Inflammatory macrophage (primary cell): ENCODE data around the gene MYBBP1A.
A peak's percentile ranks its signal among the peaks of the same experiment; 100 is the strongest.

Experiments
- DNase-seq, 2 donors: peaks; one replicate each; pipeline ENCODE4 v3.0.0-alpha.2; 2020 to 2022

MYBBP1A gene

DNA sequence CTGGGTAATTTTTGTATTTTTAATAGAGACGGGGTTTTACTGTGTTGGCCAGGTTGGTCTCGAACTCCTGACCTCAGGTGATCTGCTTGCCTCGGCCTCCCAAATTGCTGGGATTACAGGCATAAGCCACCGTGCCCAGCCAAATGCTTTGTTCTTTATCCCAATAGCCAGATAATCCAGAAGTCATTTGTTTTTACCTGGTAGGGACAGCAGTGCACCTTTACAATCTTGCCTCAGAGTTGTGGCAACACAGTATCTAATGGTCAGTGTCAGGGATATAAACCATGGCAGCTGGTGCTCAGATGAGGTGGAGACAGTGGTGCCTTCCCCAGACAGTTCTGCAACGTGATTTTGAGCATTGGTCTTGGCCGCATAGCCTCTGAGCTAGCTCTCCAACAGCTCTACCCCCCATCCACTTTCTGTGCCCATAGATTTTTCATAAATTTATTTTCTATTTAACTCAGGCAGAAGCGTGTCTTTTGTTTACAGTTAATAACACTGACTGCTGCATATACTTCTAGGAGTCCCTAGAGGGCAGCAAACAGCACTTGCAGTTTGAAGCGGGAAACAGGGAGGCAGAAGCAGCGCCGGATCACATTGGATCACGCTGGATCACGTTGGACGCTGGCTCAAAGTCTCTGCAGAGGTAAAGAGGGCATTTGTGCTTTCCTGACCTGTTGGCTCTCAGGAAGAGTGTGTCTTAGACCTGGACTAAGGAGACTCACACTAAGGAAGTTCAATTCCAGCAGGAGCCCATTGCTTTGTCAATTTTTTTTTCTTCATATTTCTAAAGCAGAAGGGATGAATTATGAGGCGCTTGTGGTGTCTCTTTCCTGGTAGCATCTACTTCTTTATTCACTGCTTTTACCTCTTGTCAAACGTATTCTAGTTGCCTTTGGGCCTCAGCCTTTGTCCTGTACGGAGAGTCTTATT, 10.3 kb upstream of the MYBBP1A start:
- DNase-seq = peak; percentile 76 to 84

DNA sequence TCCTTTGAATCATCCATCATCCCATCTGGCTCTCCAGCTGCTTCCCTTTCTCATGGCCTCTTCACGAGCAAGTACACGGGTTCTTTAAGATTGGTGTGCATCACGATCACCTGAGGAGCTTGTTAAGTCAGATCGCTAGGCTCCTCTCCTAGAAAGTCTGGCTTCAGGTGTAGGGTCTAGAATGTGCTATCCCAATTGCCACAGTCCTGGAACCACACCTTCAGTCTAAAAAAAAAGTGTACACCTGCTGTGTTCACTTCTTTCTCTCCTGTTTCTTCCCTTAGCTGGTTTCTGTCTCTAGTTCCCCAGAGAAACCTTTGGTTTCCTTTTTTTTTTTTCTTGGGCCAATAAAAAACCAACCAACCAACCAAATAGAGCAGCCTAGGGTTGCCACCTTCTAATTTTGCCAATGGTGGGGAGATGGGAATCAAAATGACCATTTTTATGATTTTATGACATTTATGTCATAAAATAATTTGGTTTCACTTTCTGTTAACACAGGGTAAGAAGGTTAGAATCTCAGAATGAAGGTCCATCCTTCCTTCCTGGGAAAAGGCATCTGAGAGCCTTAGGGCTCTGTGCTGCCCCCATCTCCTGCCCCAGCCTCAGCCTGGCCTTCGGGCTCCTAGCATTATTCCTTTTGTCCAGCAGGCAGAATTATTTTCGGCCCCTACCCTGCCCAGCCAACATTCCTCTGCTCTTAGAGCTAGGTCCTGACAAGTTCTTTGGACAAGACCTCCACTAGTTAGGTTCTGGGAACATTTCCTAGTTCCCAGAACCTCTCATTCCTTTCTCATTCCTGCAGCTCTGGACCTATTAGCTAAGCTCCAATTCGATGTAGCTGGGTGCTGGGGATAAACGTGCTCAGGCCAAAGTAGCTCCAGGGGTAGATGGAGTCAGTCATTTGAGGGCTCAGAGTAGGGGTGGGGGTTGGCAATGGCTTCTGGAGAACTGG, 7.1 kb upstream of the MYBBP1A start:
- no peak for DNase-seq

DNA sequence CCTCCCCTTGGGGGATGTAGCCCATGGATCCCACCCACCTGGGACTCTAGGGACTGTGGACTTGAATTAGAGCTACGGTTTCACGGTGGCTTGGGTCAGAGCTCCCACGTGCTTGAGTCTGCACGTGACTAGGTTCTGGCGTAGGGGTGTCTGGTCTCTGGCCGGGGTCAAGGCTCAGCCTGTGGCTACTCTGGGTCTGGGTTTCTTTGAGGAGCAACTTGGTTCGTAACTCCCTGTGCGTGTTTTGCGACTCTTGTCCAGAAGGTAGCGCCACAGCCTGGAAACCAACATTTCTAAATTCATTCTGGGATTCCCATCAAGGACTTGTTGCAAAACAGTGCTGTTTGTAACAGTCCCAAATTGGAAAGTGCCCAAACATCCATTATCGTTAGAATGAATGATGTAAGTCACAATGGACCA, 5.7 kb upstream of the MYBBP1A start:
- DNase-seq = no peak

DNA sequence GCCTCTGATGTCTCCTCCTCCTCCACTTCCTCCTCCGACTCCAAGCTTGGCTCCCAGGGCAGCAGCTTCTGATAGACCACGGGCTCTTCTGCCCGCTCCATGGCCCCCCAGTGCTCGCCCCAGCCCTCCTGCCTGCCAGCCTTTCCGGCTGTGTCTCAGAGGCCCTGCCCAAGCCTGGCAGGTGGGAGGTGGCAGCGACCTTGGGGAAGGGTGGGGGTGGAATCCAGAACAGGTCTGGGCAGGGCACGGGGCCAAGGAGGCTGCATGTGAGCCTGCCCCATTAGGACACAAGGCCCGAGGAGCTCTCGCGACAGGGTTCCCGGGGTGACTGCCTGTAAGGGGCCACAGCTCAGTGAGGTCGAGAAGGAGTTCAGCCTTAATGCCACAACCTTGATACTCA, 5.2 kb upstream of the MYBBP1A start, which contains the start of gene GGT6:
Gene GGT6 (minus strand): TSS at position 157 of the 400 bp plus-strand sequence. CDS start 56 bp downstream, at position 101.
- DNase-seq = no peak

DNA sequence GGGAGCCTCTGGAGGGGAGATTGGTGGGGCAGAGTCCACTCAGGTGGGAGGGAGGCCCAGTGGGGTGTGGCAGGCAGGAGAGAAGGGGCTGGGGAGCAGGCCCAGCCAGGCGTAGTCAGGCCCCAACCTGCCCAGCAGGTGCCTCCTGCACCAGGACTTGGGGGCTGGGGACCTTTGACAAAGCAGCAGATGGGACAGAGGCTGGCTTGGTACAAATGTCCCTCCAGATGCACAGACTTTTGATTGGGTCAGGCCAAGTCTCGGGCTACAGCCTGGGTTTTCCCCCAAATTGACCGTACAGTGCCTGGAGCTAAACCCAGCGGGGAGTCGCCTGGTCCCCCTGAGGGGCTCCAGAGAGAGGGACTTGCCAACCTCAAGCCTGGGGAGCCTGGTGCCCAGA, 4.8 kb upstream of the MYBBP1A start:
- DNase-seq = no peak

DNA sequence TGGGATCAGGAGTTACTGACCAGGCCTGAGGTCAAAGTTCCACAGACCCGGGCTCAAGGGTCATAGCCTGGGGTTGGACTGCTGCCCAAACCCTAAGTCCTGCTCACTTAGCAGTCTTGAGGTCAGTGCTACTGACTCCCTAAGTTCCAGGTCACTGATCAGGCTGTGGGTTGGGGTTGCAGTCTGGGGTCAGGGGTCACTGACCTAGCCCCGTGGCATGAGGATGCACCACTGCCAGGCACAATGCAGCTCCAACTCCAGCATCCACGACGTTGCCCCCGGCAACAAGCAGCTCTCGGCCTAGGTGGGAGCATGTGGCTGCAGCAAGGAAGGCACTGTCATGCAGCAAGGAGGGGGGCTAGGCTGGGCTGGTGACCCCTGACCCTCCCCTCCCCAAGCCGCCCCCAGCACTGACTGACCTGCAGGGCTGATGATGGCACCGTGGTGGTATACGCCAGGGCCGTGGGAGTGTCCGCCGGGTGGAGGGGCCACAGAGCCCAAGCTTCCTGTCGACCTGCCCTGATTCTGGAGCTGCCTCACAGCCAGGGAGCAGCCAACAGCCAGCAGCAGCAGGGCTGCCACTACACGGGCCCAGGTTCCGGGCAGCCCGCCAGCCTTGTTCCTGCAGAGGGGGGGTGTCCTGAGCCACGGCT, 4.1 kb upstream of the MYBBP1A start:
- no peak for DNase-seq

DNA sequence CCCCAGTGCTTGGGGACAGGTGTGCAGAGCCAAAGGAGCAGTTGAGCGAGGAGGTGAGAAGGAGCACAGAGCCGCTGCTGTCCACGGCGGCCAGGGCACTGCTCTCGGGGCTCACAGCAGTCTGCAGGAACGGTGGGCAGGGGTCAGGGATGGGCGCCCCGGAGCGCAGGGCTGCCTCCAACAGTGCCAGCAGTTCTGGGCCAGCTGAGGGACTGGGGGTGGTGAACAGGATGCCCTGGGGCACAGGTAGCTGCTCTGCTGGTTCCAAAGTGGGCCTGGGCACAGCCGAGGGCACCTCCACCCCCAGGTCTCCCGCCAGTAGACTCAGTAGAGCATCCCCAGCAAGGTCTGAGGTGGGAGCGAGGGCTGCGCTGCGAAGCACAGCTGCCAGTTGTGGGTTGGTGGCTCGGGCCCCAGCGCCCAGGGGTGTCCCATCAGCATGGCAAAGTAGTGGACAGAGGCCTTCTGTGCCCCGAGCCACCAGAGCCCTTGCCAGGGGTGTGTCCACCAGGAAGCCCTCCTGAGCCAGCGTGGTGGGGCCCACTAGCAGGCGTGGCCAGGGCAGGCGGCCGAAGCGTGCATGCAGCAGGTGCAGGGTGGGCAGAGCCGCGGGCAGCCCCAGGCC, 3.3 kb upstream of the MYBBP1A start:
- no peak for DNase-seq

DNA sequence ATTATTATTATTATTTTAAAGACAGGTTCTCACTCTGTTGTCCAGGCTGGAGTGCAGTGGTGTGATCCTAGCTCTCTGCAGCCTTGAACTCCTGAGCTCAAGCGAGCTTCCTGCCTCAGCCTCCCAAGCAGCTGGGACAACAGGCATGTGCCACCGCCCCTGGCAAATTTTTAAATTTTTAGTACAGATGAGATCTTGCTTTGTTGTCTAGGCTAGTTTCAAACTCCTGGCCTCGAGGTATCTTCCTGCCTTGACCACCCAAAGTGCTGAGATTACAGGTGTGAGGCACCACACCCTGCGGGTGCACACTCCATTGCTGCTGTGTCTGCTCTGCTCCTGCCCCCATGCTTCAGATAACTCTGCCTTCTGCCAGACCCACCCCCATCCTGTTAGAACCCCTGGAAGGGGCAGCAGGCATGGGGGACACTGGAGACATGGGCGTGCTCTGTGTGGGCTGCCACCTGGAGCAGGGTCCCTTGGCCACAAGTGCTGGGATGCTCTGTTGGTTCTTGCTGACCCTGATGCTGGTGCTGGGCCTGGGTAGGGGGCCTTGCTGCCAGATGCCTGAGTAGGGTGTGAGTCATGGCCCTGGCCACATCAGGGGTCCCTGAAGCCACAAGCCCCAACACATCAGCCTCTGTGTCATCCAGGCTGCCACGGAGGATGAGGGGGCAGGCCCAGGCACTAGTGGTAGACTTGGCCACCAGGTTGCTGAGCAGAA, 2.6 kb upstream of the MYBBP1A start:
- DNase-seq = no peak

DNA sequence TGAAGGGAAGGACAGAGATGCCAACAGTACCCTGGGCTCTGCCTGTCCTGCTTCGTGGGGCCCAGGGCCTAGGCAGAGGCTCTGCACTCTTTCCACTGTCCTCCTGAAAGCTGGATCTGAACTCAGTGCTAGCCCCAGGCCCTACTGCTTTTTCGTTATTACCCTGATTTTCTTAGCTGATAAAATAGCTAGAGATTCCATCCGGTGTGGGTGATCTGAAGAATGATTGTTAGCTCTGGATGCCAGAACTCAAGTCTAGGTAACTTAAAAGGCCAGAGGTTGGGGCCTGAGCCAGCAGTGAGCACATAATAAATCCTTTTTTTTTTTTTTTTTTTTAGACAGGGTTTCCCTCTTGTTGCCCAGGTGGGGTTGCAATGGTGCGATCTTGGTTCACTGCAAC, 1.8 kb upstream of the MYBBP1A start:
- no peak for DNase-seq

DNA sequence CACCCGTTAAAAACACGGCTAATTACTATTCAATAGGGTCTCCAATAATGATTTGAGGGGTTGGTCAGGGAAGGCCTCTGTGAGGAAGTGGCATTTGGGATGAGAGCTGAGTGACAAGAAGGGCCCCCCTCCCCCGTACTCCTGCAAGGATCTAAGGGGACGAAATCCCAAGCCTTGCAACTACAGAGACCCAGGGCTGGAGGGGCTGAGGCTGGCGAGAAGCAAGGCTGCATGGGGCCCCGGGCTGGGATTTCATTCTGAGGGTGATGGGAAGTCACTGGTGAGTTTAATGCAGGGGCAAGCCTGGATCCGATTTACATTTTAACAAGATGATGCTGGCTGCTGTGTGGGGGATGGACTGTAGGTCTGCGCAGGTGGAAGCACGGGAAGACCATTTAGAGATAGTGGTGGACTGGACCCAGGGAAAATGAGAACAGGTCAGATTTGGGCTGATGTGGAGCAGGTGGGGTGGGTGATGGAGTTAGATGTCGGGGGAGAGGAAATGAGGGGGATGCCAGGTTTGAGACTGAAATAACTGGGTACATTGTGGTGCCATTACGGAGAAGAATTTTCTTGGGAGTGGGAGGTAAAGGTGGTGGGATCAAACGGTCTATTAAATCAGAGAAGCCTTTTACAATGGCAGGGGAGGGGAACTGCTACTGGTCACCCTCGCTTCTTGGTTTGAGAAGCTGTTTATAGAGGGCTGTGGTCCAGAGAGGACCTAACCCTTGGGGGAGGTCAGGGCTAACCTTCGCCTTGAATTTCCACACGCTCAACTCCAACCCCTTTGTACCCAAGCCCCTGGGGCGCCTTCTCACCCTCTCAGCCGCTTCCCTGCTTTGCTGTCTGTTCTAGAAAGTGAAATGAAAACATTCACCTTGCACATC, 932 bp upstream of the MYBBP1A start:
- no peak for DNase-seq

DNA sequence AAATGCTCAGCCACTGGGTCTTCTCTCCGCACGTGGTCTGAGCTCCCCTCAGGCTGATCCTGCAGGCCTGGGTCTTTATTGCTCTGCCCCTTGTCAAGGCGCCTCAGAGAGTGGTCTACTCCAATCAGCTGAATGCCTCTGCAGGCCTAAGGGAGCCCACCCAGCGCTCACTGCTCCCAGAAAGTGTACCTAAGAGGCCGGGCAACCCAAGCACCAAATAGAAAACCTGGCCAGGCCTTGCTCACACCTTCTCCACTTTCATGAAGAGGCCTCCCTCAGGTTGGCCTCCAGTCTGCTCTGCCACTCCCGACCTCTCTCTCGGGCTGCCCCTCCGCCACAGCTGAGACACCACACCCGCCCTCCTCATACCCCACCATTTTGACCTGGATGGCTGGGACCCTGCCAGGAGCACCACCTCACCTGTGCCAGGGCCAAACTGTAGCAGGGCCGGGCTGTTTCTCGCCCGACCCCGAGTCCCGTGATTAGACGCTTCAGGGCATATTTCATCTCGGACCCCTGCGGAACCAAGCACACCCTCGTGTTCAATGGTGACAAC, 665 bp downstream of the MYBBP1A start:
- DNase-seq = no peak

DNA sequence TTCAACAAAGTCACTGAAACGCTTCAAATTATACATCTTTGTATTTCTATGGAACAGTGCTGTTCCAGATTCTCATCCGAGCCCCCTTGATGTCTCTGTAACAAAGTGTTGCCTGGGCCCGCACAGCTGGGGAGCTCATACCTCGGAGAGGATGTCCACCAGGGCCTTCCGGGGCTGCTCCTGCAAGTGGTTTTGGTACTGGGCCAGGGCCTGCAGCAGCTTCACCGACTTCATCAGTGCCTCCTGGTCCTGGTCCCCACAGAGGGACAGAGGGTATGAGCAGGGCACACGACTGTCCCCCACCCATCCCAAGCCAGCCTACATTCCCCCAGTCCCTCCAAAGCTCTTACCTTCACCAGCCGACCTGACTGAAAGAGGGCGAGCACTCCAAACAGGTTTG, 1.5 kb downstream of the MYBBP1A start:
- no peak for DNase-seq

DNA sequence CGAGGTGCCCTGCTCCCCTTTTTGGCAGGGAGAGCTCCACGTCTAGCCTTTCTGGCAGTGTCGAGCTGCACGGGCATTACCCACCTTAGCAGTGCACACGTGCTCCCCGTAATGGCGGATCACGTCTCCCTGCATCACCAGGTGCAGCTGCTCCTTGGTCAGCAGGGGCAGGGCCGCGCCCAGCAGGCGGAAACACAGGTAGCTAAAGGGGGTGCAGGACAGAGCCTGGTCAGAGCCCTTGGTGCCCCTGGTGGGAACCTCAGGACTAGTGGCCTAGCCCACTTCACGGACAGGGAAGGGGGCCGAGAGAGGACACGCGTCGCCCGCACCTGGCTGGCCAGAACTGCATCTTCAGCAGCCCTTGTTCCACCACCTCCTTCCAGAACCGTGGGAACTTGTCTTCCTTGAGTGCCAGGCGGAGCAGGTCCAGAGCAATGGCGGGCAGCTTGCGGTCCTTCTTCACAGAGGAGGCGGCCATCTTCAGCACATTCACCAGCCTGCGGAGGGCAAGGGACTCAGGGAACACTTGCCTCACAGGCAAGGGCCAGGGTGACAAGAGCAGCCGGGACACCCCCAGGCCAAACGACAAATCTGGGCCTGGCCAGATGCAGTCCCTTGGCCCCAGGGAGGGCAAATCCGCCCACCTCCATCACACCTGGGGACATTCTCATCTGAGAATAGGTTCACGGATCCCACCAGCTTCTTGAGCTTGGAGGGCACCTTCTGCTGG, 3.2 kb downstream of the MYBBP1A start:
- no peak for DNase-seq

DNA sequence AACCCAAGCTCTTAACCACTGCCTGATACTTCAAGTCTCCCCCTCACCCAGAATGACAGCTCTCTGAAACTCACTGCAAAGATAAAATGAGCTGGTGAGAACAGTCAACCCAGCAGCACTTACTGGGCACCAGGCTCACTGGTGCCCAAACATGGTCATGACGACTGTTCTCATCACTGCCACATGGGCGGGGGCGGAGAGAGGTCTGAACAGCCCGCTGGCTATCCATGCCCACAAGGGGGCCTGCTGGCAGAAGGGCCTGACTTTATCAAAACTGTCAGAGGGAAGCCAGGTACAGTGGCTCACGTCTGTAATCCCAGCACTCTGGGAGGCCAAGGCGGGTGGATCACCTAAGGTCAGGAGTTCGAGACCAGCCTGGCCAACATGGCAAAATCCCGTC, 4.0 kb downstream of the MYBBP1A start:
- peak in 1 of 2 donors; percentile 8 for DNase-seq

DNA sequence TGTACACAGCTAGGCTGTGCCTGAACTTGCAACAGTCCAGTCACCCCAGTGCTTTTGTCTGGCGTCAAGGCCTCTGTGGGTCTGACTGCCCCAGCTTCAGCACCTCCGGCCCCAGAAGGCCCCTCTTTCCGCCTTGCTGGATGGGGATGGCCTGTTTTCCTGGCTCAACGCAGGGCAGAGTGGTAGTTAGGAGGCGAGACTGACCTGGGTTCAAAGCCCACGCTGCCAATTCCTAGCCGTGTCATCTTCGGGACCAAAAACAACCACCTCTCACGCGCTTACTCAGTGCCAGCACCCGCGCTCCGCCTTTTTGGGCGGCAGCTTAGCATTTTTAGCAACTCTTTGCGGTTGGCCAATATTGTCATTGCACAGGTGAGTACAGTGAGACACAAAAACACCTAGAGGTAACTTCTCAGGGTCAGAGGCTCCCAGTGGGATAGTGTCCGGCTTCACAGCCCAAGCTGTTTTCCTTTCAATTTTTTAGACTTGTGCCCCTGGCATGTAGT, 4.6 kb downstream of the MYBBP1A start:
- no peak for DNase-seq

DNA sequence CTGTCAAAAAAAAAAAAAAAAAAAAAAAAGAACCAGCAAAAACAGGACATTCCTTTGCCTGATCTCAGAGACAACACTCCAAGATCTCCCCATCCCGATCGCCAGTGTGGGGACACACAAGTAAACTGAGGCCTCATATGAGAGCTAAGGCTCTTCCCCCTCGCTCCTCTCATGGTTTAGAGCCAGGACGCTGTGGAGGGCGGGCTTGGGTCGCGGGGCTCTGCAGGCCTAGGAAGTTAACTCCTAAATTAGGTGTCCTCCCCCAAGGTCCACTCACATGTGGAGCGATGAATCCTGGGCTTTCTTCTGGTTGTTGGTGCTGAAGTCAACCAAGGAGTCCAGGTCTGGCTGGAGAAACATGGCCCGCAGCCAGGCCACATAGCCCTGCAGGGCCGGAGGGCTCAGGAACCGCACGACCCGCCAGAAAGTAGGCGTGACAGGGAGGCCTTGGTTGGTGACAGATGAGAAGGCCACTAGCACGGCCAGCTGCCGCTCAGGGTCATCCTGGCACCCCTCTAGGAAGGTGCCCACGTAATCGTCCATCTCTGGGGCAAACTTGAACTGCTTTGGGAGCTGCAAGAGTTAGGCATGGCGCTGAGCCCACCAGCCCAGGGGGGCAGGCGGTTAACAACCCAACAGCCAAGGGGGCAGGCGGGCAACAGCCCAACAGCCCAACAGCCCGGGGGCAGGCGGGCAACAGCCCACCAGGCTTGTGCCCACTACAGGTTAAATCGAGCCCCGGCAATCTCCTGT, 5.2 kb downstream of the MYBBP1A start:
- no peak for DNase-seq

DNA sequence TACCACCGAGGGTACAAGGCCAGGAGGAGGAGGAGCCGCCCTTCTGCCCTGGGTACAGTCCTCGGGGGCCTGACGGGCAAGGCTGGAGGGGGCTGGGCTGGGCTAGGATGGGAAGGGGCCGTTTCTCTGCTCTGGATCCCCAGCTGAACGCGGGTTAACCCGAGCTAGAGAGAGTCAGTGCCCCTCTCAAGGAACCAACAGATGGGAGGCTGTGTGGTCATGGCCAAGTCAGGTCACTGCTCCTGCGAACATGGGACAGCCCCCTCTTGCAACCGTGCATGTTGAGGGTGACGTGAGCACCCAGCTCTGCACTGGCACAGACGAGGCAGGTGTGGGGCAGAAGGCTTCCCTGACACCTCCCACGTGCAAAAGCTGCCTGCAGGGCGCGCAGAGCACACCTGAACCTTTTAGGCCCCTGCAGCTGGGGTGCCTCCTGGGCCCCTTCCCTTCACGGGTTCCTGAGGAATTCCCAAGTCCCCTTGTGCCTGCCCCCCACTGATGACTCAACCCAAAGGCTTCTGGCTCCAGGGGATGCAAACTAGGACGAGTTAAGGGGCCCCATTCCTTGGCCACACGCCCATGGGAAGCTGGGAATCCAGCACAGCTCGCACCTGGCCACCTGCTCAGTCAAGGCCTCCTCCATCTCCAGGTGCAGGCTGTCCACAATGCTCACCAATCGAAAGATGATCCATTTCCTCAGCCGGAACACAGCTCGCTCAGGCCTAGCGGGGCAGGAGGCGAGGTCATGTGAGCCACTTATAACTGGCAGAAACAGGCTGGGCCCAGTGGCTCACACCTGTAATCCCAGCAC, 6.3 kb downstream of the MYBBP1A start:
- DNase-seq = no peak

DNA sequence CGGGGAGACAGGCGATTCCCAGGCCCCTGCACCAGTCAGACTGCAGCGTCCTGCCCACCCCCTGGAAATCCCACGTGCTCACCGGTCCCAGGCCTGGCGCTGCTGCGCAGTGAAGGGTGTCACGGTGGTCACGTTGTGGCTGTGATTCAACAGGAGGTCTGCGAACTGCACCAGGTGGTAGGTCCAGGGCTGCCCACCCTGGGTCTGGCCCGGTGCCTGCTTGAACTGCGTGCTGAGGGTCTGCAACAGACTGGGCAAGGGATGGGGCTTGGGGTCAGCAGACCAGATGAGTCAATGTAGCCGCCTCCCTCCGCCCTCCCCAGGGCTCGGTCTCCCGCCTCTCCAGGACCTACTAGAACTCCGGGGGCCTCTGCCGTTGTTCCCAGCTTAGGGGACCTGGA, 7.1 kb downstream of the MYBBP1A start:
- DNase-seq = no peak
